GM21529 (cell line): ENCODE data around the gene HBM.
"Not testable (repeated sequence)": the region's sequence is repeated elsewhere in the genome, so short reads cannot be mapped to it uniquely, and the experiment has no call there.

Experiments used
- ATAC-seq: cut with Tn5 transposase; IDR thresholded peaks from one replicate; pipeline ENCODE4 v1.9.1; 2021; ENCODE audit not compliant: unreplicated experiment

The HBM gene, protein sequence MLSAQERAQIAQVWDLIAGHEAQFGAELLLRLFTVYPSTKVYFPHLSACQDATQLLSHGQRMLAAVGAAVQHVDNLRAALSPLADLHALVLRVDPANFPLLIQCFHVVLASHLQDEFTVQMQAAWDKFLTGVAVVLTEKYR

GRCh38 chr16:165539-166374 lies at the start of gene HBM:
TSS of gene HBM (plus strand) at chr16:165978. CDS start at chr16:165998, 20 bp downstream.
- no peak for ATAC-seq

DNA sequence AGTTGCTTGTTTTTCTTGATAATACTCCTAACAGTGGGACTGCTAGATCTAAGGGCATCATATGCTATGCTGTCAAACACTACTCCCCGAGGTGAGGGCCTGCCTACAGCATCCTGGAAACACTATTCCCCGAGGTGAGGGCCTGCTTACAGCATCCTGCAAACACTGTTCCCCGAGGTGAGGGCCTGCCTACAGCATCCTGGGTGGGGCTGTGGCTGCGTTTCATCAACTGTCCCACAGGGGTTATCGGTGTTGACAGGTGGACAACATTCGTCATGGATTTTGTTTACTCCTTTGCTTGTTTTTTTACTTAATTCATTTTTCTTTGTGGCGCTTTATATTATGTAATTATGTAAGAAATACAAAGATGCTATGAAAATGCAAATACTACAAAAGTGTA lies 49.8 kb upstream of the HBM start:
- no peak for ATAC-seq

DNA sequence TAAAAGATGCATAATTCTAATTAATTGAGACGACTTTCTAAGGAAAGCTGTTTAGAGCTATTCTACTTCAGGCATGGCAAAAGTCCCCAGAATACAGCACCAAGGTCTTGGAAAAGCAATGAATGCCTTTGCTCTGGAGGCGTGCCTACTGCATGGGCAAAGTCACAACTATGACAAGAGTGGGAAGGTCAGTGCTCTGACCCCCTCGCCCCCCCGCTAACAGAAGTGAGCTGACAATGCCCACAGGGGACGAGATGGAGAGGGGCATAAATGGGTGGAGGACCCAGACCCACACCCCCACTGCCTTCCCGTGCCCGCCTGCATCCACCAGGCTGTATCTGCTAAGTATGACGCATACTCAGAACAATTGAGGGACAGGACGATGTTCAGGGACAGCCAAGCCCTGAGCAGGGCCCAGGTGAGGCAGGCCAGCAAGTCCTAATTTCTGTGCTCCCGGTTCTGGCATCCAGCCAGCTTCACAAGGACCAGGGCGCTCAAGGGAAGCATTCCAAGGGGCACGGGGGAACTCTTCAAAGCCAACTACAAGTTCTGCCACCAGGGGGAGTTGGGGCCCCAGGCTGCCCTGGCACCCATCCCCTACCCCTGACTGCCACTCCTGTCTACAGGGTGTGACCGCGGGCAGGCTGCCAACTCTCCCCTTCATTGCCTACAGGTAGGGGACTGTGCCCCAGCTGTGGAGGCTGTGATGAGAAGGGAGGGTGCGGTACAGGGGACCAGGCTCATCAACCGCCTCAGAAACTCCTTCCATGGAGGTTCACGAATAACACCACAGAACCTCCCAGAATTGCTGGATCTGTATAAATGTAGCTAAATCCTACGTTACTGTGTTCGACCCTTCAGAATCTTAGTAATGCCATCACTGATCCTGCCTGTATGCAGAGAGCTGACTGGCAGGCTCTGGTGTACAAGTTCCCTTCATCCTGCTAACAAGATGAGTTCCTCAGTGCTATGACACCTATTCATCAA lies 48.1 kb upstream of the HBM start:
- ATAC-seq: no peak

- no peak for ATAC-seq
Measured at GRCh38 chr16:118857-119256, 46.9 kb upstream of the HBM start.

GRCh38 chr16:119295-119694 lies 46.5 kb upstream of the HBM start:
- no peak for ATAC-seq

DNA sequence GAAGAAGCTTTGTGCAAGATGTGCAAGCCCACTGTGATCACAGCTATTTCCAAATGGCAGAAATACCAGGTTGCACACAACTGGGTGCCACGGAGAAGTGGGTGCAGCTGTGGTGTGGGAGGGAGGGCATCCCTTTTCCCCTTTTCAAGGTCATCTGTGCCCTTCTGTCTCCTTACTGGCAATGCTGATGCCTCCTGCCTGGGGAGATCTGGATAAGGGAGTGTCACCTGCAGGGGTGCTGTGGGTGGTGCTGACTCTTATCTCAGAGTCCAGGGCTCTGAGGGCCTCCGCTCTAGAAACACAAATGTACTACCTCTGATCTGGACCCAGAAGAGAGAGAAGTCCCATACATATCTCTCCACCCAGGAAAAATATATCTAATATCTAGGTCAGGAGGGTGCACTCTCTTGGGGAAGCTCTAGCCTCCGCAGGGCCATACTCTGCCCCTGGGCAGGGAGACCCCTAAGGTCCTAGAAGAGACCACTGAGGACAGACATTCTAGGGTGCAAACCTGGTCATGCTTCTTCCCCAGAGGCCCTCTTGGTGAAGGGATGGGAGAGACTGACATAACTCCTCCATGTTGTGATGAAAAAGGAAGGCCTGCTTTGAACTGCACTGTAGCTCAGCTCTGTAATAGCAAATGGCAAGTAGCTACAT lies 45.8 kb upstream of the HBM start:
- ATAC-seq: no peak

- no peak for ATAC-seq
Measured at GRCh38 chr16:120756-121155, 45.0 kb upstream of the HBM start.

DNA sequence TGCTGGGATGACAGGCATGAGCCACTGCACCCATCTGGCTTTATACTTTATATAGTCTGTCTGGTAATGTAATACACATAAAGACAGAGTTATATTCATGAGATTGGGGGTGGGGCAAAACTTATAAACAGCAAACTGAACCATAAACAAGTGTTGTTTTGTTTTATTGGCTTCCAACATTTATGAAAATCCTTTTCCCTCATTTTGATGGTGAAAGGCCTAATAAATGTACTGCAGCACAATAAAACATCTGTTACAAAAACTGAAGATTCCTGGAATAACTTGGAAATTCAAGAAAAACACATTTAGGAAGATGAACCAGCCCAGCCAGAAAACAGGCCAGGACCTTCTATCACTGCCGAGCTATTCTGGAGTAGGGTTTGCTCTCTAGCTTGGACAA lies 43.4 kb upstream of the HBM start:
- ATAC-seq: no peak

GRCh38 chr16:123558-124350 lies 42.0 kb upstream of the HBM start:
- not testable (repeated sequence) for ATAC-seq

DNA sequence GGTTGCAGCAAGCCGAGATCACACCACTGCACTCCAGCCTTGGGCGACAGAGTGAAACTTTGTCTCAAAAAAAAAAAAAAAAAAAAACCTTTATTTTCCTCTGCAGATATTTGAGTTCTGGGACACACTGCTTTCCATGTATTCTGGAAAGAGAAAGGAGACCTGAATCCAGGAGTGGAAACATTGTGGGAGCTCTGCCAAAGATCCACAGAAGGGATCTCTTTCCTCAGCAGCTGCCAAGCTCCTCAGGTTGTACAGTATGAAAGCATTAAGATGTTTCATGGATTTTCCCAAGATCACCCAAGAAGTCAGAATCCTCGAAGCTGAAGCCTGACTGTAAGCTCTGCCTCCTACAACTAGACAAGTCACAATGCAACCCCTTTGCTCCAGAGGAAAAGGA lies 40.8 kb upstream of the HBM start:
- ATAC-seq: no peak

- ATAC-seq: no peak
Measured at GRCh38 chr16:129075-129474, 36.7 kb upstream of the HBM start.

DNA sequence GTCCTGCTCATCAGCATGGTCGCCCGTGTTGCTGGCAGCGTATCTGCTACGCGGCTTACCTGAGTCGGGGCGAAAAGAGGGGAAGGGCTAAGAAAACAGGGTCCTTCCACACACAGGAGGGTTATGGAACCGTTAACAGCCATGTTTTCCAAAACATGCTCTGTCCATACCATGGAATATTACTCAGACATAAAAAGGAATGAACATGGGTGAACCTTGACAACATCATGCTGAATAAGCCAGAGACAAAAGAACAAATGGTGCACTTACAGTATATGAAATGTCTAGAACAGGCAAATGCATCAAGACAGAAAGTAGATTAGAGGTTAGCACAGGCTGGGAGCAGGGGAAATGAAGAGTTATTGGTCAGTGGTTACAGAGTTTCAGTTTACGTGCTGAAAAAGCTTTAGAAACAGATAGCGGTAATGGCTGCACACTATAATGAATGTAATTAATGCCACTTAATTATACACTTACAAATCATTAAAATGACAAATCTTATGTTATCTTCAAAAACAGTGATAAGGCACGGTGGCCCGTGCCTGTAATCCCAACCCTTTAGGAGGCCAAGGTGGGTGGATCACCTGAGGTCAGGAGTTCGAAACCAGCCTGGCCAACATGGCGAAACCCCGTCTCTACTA lies 35.1 kb upstream of the HBM start:
- no peak for ATAC-seq

DNA sequence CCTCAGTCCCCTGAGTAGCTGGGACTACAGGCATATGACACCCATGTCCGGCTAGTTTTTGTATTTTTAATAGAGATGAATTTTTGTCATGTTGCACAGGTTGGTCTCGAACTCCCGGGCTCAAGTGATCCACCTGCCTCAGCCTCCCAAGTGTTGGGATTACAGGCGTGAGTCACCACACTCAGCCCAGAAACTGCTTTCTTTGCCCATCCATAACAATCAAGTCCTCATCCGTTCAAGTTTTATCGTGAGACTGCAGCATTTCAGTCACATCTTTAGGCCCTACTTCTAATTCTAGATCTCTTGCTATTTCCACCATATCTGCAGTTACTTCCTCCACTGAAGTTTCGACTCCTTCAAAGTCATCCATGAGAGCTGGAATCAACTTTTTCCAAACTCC lies 33.7 kb upstream of the HBM start:
- no peak for ATAC-seq

GRCh38 chr16:133716-134115 lies 32.1 kb upstream of the HBM start:
- no peak for ATAC-seq

DNA sequence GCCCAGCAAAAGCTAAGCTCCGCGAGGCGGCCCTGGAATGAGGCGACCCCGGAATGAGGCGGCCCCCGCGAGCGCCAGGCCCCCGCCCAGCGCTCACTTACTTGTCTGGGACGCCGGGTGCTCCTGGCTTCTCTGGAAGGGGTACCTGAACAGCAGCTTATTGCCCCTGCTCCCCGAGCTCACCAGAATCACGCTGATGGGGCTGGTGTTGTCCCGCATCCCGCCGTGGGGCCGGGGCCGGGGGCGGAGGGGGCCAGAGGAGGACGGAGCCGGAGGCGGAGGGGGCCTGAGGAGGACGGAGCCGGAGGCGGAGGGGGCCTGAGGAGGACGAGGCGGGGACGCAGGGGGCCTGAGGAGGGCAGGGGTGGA lies 27.7 kb upstream of the HBM start:
- no peak for ATAC-seq

GRCh38 chr16:140175-140857 lies 25.5 kb upstream of the HBM start:
- ATAC-seq: no peak

GRCh38 chr16:142405-142967 lies 23.3 kb upstream of the HBM start:
- no peak for ATAC-seq

- ATAC-seq: no peak
Measured at GRCh38 chr16:143047-143446, 22.7 kb upstream of the HBM start.

- ATAC-seq: no peak
Measured at GRCh38 chr16:143456-143855, 22.3 kb upstream of the HBM start.
